Endothelial cell of umbilical vein (primary cell): ENCODE results near the gene ZNF624. TPM values are rescaled to one million over a fixed set of nuclear protein-coding genes. Genes with fewer than 3 reads are reported as not detected.

ENCODE experiments used
- BruUV-seq: library from RNA; stranded (reverse); fragments of 400-500 nt; replicated peaks from 2 replicates; lab custom pipeline; 2021; lab: Mats Ljungman, UMichigan
- CTCF ChIA-PET: fragments of 300-600, 350-600 bp; sonication (Branson Sonifier 250); formaldehyde crosslinking; loops from one replicate; lab custom pipeline; 2021; ENCODE audit warnings: antibody characterized with exemption, inconsistent platforms; lab: Charles Lee
- POLR2A ChIA-PET: fragments of 300-600, 350-600 bp; sonication (Branson Sonifier 250); formaldehyde crosslinking; loops from one replicate; lab custom pipeline; 2021; ENCODE audit warnings: antibody characterized with exemption, inconsistent platforms; lab: Charles Lee
- DNase-seq: peaks from one replicate; pipeline ENCODE4 v3.0.0-alpha.2; 2011; ENCODE audit warnings: low read depth, low spot score
- FAIRE-seq: peaks from 2 replicates; lab custom pipeline; 2011; peaks lifted over from hg19 to GRCh38; lab: Jason Lieb, UNC
- H2AFZ ChIP-seq: 2 replicates; pipeline ENCODE4 v1.6.0; 2012; ENCODE audit warnings: low read depth, low read length, control low read depth, inconsistent platforms
- H3K27ac ChIP-seq: 2 replicates; pipeline ENCODE4 v1.5.1; 2011; ENCODE audit warnings: low read depth, mild to moderate bottlenecking, control low read depth, low read length, moderate library complexity; ENCODE audit not compliant: insufficient read depth
- H3K27me3 ChIP-seq, 2 experiments: 2 replicates each; pipeline versions ENCODE4 v1.6.0 to v1.6.1; 2011; ENCODE audit warnings: low read length in 2 of 2, mixed read lengths in 1 of 2; ENCODE audit not compliant: control insufficient read depth in 2 of 2, insufficient read depth in 2 of 2
- H3K36me3 ChIP-seq, 2 experiments: 2 replicates in 1 of 2; 3 replicates in 1 of 2; pipeline ENCODE4 v1.5.1; 2011; ENCODE audit warnings: low read length in 2 of 2, mild to moderate bottlenecking in 1 of 2, moderate library complexity in 1 of 2; ENCODE audit not compliant: control insufficient read depth in 2 of 2, insufficient read depth in 2 of 2; ENCODE audit errors: extremely low read depth in 1 of 2
- H3K4me1 ChIP-seq: 3 replicates; pipeline ENCODE4 v1.5.1; 2011; ENCODE audit warnings: mild to moderate bottlenecking, low read length; ENCODE audit not compliant: control insufficient read depth, insufficient read depth; ENCODE audit errors: extremely low read depth
- H3K4me2 ChIP-seq: 2 replicates; pipeline ENCODE4 v1.6.1; 2011; ENCODE audit warnings: low read length, control low read depth, mixed read lengths; ENCODE audit not compliant: insufficient read depth
- H3K4me3 ChIP-seq, 3 experiments: fragments of 200-600 bp in 1 of 3; sonication (generic), shearing (Covaris generic) in 1 of 3; replicated peaks in 1 of 3; 2 replicates each; pipeline ENCODE4 v1.5.1; 2011 to 2016; ENCODE audit warnings: control low read depth in 3 of 3, low read length in 3 of 3, mild to moderate bottlenecking in 2 of 3, inconsistent platforms in 1 of 3, low read depth in 1 of 3, moderate library complexity in 1 of 3; ENCODE audit not compliant: insufficient read depth in 1 of 3
- H3K79me2 ChIP-seq: 2 replicates; pipeline ENCODE4 v1.6.0; 2012; ENCODE audit warnings: low read length, inconsistent platforms; ENCODE audit not compliant: control insufficient read depth, insufficient read depth
- H3K9ac ChIP-seq: replicated peaks from 2 replicates; pipeline ENCODE3; 2011; ENCODE audit warnings: low read length, control low read depth; ENCODE audit not compliant: insufficient read depth; ENCODE audit errors: extremely low read depth
- H3K9me1 ChIP-seq: replicated peaks from 3 replicates; pipeline ENCODE4 v1.6.0; 2011; ENCODE audit warnings: mild to moderate bottlenecking, low read length; ENCODE audit not compliant: control insufficient read depth, insufficient read depth; ENCODE audit errors: extremely low read depth
- H3K9me3 ChIP-seq: replicated peaks from 2 replicates; pipeline ENCODE4 v1.5.1; 2012; ENCODE audit warnings: low read length, inconsistent platforms; ENCODE audit not compliant: control insufficient read depth, insufficient read depth
- H4K20me1 ChIP-seq: replicated peaks from 2 replicates; pipeline ENCODE3; 2011; ENCODE audit warnings: mild to moderate bottlenecking, low read length; ENCODE audit not compliant: control insufficient read depth, insufficient read depth; ENCODE audit errors: extremely low read depth
- EZH2 ChIP-seq: IDR thresholded peaks from 2 replicates; pipeline ENCODE4 v1.6.1; 2012; ENCODE audit warnings: borderline replicate concordance, low read depth, mild to moderate bottlenecking, moderate library complexity, low read length, inconsistent platforms; ENCODE audit not compliant: severe bottlenecking
- FOS ChIP-seq: IDR thresholded peaks from 2 replicates; pipeline ENCODE4 v1.6.1; 2011; ENCODE audit warnings: mild to moderate bottlenecking, low read length, moderate library complexity, borderline replicate concordance; ENCODE audit not compliant: insufficient read depth
- GATA2 ChIP-seq: IDR thresholded peaks from 2 replicates; pipeline ENCODE4 v1.7.0; 2011; ENCODE audit warnings: low read depth, mild to moderate bottlenecking, moderate library complexity, mixed read lengths, low read length; ENCODE audit not compliant: insufficient read length, insufficient read depth
- JUN ChIP-seq: IDR thresholded peaks from 2 replicates; pipeline ENCODE4 v1.6.1; 2011; ENCODE audit warnings: borderline replicate concordance, low read depth; ENCODE audit not compliant: insufficient read length, insufficient read depth
- MYC ChIP-seq: IDR thresholded peaks from one replicate; pipeline ENCODE4 v1.6.1; 2011; ENCODE audit warnings: mild to moderate bottlenecking, low read depth, low read length
- POLR2A ChIP-seq: IDR thresholded peaks from 2 replicates; pipeline ENCODE4 v1.6.1; 2012; ENCODE audit warnings: low read depth, mild to moderate bottlenecking, control low read depth, low read length
- POLR2AphosphoS5 ChIP-seq: IDR thresholded peaks from 2 replicates; pipeline ENCODE4 v1.6.1; 2012; ENCODE audit warnings: low read depth, mild to moderate bottlenecking, control low read depth, low read length, moderate library complexity; ENCODE audit not compliant: insufficient read depth
- dilution Hi-C: fragments of 300-500 bp; cut with MboI; formaldehyde crosslinking; loops from one replicate; pipeline ENCODE4 v1.15.0; 2019; ENCODE audit warnings: low sequenced_read_pairs; ENCODE audit not compliant: extremely low pct_ligation_motif_present
- intact Hi-C: fragments of 100-400 bp; cut with micrococcal nuclease; formaldehyde crosslinking; loops from one replicate; pipeline ENCODE4 v1.10.0; 2022
- polyA plus RNA-seq, 4 experiments: library from polyadenylated mRNA; depleted of rRNA in 3 of 4; stranded (reverse) in 3 of 4; unstranded in 1 of 4; fragments of >200 nt; gene quantifications; 2 replicates each; pipeline versions ENCODE4 v1.2.1 to v1.2.3, GENCODE V29; 2011 to 2012; ENCODE audit warnings: missing spikeins in 1 of 4
- total RNA-seq: library from RNA; stranded (reverse); gene quantifications from 2 replicates; pipeline ENCODE4 v1.2.3, GENCODE V29; 2021
- TF ChIP-seq, protein P1 (sequence below), 2 donors: IDR thresholded peaks; 1 replicate in 1 of 2; 2 replicates in 1 of 2; pipeline ENCODE4 v1.5.1; 2011; ENCODE audit warnings: low read length in 2 of 2, mild to moderate bottlenecking in 2 of 2, moderate library complexity in 2 of 2, control low read depth in 1 of 2, inconsistent platforms in 1 of 2, low read depth in 1 of 2; ENCODE audit not compliant: insufficient read depth in 1 of 2; ENCODE audit errors: extremely low read depth in 1 of 2
- TF ChIP-seq, protein P2 (sequence below): IDR thresholded peaks from 2 replicates; pipeline ENCODE4 v1.6.1; 2011; ENCODE audit not compliant: insufficient read depth, insufficient read length

The ZNF624 gene
- total and polyA plus RNA-seq, 2 donors (not counting 3 experiments of a cell fraction or from before 2014, with no cell fraction given): 0.77 to 5.7 TPM

DNA sequence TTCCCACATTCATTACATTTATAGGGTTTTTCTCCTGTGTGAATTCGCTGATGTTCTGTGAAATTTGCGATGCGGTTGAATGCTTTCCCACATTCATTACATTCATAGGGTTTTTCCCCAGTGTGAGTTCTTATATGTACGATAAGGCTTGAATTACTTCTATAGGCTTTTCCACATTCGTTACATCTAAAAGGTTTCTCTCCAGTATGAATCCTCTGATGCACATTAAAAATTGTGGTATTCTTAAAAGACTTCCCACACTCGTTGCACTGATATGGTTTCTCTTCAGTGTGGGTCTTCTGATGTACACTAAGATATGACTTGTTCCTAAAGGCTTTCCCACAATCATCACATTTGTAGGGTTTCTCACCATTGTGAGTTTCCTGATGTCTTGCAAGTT lies 30.4 kb downstream of the ZNF624 start:
- CTCF ChIA-PET: no interaction called here
- H3K9me3 ChIP-seq: peaks cover 21% of the 10 kb centered on the region

More for the DNA sequence above, 30.4 kb downstream of the ZNF624 start:
- FAIRE-seq (no peak), DNase-seq (no peak)
- no peaks in the 10 kb centered on the region for H3K27me3 ChIP-seq
- no peaks in the 10 kb centered on the region for H3K36me3 ChIP-seq
- BruUV-seq: no TSS peak
- H3K4me1 ChIP-seq: no peaks in the 10 kb centered on the region
- POLR2A ChIA-PET: no interaction called here
- TF ChIP-seq POLR2AphosphoS5: no peak
- TF ChIP-seq POLR2A: no peak
- TF ChIP-seq JUN: no peak
- TF ChIP-seq FOS: no peak
- no peak for TF ChIP-seq GATA2
- TF ChIP-seq EZH2: no peak
- TF ChIP-seq, protein P1, sequence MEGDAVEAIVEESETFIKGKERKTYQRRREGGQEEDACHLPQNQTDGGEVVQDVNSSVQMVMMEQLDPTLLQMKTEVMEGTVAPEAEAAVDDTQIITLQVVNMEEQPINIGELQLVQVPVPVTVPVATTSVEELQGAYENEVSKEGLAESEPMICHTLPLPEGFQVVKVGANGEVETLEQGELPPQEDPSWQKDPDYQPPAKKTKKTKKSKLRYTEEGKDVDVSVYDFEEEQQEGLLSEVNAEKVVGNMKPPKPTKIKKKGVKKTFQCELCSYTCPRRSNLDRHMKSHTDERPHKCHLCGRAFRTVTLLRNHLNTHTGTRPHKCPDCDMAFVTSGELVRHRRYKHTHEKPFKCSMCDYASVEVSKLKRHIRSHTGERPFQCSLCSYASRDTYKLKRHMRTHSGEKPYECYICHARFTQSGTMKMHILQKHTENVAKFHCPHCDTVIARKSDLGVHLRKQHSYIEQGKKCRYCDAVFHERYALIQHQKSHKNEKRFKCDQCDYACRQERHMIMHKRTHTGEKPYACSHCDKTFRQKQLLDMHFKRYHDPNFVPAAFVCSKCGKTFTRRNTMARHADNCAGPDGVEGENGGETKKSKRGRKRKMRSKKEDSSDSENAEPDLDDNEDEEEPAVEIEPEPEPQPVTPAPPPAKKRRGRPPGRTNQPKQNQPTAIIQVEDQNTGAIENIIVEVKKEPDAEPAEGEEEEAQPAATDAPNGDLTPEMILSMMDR (IDR thresholded peaks at IDR 0.05; ENCODE audit: extremely low read depth in 1 of 2, insufficient read depth in 1 of 2, low read depth in 1 of 2, low read length in 2 of 2): no peak
- no peak for TF ChIP-seq MYC
- TF ChIP-seq, protein P2, sequence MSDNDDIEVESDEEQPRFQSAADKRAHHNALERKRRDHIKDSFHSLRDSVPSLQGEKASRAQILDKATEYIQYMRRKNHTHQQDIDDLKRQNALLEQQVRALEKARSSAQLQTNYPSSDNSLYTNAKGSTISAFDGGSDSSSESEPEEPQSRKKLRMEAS: no peak
- no peaks in the 10 kb centered on the region for H3K9me1 ChIP-seq
- no peak overlapping the region for H3K4me3 ChIP-seq
- H3K4me2 ChIP-seq: no peak overlapping the region
- H2AFZ ChIP-seq: no peak overlapping the region
- dilution Hi-C loops (no loop called here), intact Hi-C loops (no loop called here)
- no peak overlapping the region for H3K27ac ChIP-seq
- H3K9ac ChIP-seq: no peak overlapping the region
- no peaks in the 10 kb centered on the region for H4K20me1 ChIP-seq
- H3K79me2 ChIP-seq: no peaks in the 10 kb centered on the region
